Measurements from ENCODE around the gene CYP21A2.
"Not testable (repeated sequence)": the region's sequence is repeated elsewhere in the genome, so short reads cannot be mapped to it uniquely, and the experiment has no call there.

GRCh38 chr6:32013738-32014137 lies 24.5 kb upstream of the CYP21A2 start:
- TF ChIP-seq POLR2A, CTCF (IDR thresholded peaks at IDR 0.05): not testable (repeated sequence)

Measured in prostate gland (tissue), 2 donors.